Spleen (tissue), 11 donors: Measurements from ENCODE around the gene NDST3. TPM values are rescaled to one million over a fixed set of nuclear protein-coding genes. Genes with fewer than 3 reads are reported as not detected.
A peak's percentile ranks its signal among the peaks of the same experiment; 100 is the strongest.

ENCODE experiments used
- DNase-seq: peaks from one replicate; pipeline ENCODE4 v3.0.0-alpha.2; 2020
- H3K27ac ChIP-seq, 8 donors: fragments of 200-600 bp; sonication (generic) in 7 of 8; 1 replicate in 4 of 8; 2 replicates in 4 of 8; pipeline versions ENCODE4 v1.5.0 to v1.8.0; 2016 to 2021; ENCODE audit warnings: inconsistent platforms in 4 of 8, mild to moderate bottlenecking in 4 of 8, moderate library complexity in 1 of 8
- H3K27me3 ChIP-seq, 7 donors: fragments of 200-600 bp; sonication (generic) in 6 of 7; replicated peaks in 1 of 7; 1 replicate in 4 of 7; 2 replicates in 3 of 7; pipeline versions ENCODE4 v1.5.0 to v1.8.0; 2016 to 2021; ENCODE audit warnings: inconsistent platforms in 3 of 7, mild to moderate bottlenecking in 1 of 7
- H3K36me3 ChIP-seq, 6 donors: fragments of 200-600 bp; sonication (generic) in 5 of 6; 1 replicate in 4 of 6; 2 replicates in 2 of 6; pipeline versions ENCODE4 v1.5.0 to v1.8.0; 2016 to 2021; ENCODE audit warnings: inconsistent platforms in 2 of 6
- H3K4me1 ChIP-seq, 6 donors: fragments of 200-600 bp; sonication (generic) in 5 of 6; 1 replicate in 3 of 6; 2 replicates in 3 of 6; pipeline versions ENCODE4 v1.5.0 to v1.8.0; 2016 to 2021; ENCODE audit warnings: inconsistent platforms in 3 of 6
- H3K4me3 ChIP-seq, 8 donors: fragments of 200-600 bp; sonication (generic) in 7 of 8; 1 replicate in 4 of 8; 2 replicates in 4 of 8; pipeline versions ENCODE4 v1.5.0 to v1.8.0; 2016 to 2021; ENCODE audit warnings: inconsistent platforms in 4 of 8, mild to moderate bottlenecking in 4 of 8, moderate library complexity in 2 of 8
- H3K9me3 ChIP-seq, 8 donors: fragments of 200-600 bp; sonication (generic) in 7 of 8; 1 replicate in 4 of 8; 2 replicates in 4 of 8; pipeline versions ENCODE4 v1.5.0 to v1.8.0; 2016 to 2021; ENCODE audit warnings: inconsistent platforms in 4 of 8
- CTCF ChIP-seq, 11 experiments: fragments of 200-600 bp in 7 of 11; fragments of 450-650 bp in 4 of 11; sonication (generic) in 4 of 11; IDR thresholded peaks in 8 of 11; conservative IDR thresholded peaks in 3 of 11; 1 replicate in 7 of 11; 2 replicates in 4 of 11; pipeline versions ENCODE4 v1.4.0 to v1.8.0; 2016 to 2021; ENCODE audit warnings: antibody characterized with exemption in 11 of 11, inconsistent platforms in 4 of 11, mild to moderate bottlenecking in 1 of 11
- POLR2A ChIP-seq, 3 donors: fragments of 450-650 bp; IDR thresholded peaks; one replicate each; pipeline ENCODE4 v1.5.1; 2017; ENCODE audit warnings: antibody characterized with exemption in 3 of 3, mild to moderate bottlenecking in 1 of 3
- POLR2AphosphoS5 ChIP-seq, 3 donors: sonication (generic); formaldehyde crosslinking; IDR thresholded peaks; one replicate each; pipeline ENCODE4 v1.5.1; 2017; ENCODE audit warnings: antibody characterized with exemption in 3 of 3
- WGBS, 5 donors: extraction: QIAGEN DNeasy Blood & Tissue Kit in 3 of 5; methylation state at CpG; one replicate each; pipeline versions ENCODE4 v1.1.5 to v1.1.7; 2013 to 2018; 5-methylcytosine and 5-hydroxymethylcytosine counted together
- intact Hi-C: fragments of 100-400 bp; cut with DNase I; formaldehyde crosslinking; loops from one replicate; pipeline ENCODE4 v1.15.0; 2023; ENCODE audit warnings: low total_unique reads
- polyA plus RNA-seq, 3 donors: library from polyadenylated mRNA; stranded (reverse); fragments of 200-250 nt; gene quantifications; one replicate each; pipeline ENCODE4 v1.2.1, GENCODE V29; 2013
- total RNA-seq, 7 donors: library from RNA; depleted of rRNA in 3 of 7; stranded (reverse); fragments of >200 nt in 3 of 7; fragmentation: NEBNext Ultra II Directional in 4 of 7; extraction: Animal tissue kit (Norgen Biotek cat#: 25700) in 4 of 7; gene quantifications; one replicate each; pipeline versions ENCODE4 v1.1.0 to v1.2.1, GENCODE V29; 2016 to 2021
- donor health status: healthy with polysubstance abuse.
- donor health status: DM: no; HTN: no; CAD: no; lungs with moderate emphysema.
- donor health status: DM: no; HTN: no; CAD: no.
- donor health status: Bipolar disorder and iron deficiency.
- donor health status: healthy.
- donor health status: DM: no; HTN: no; CAD: no.
- donor health status: DM: yes; HTN: yes; CAD: no.

Gene NDST3
- total and polyA plus RNA-seq, 10 donors = 0.24 to 21.9 (median 5.7) TPM

DNA sequence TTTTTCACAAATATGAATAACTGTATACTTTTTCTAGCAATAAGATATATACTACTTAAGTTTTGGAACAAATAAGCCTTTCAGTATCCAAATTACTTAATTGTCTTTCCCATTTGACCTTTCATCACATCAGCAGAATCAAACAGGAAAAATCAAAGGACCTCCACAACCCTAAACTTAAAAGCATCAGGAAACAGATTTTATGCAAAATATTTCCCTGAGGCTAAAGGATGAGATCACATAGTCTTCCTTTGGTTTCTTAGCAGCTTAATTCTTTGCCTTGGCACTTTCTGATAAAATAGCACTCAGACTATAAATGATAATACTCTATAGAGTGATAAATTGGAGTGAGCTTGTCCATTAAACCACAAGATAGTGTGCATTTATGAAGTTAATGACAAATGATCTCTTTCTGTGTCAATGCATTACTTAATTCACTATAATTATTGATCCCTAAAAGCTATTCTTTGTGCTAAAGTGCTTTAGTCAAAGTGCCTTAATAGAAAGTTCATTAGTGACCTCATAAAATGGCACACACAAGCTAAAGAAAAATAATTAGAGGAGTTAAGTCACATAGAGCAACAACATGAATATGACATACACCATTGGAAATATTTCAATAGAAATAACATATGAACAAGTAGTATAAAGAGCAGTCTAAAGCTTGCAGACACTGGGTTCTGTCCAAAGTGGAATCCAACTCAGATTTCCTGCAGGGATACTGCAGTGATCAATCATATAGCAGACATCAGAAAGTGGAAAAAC, 15.7 kb upstream of the NDST3 start:
- Histone ChIP-seq H3K36me3 (no peaks in the 10 kb centered on the region), H3K9me3 (no peaks in the 10 kb centered on the region), H3K27me3 (no peaks in the 10 kb centered on the region), H3K4me3 (no peak overlapping the region), H3K4me1 (no peaks in the 10 kb centered on the region), H3K27ac (no peak overlapping the region)
- DNase-seq = no peak
- intact Hi-C loops = no loop called here
- no peak for TF ChIP-seq POLR2A (IDR thresholded peaks at IDR 0.05)
- TF ChIP-seq CTCF (IDR thresholded peaks at IDR 0.05 in 8 of 11, conservative IDR thresholded peaks at IDR 0.05 in 3 of 11) = no peak
- no peak for TF ChIP-seq POLR2AphosphoS5 (IDR thresholded peaks at IDR 0.05)

GRCh38 chr4:118026806-118027205, 7.5 kb upstream of the NDST3 start:
- Histone ChIP-seq H3K36me3 (no peaks in the 10 kb centered on the region), H3K9me3 (no peaks in the 10 kb centered on the region), H3K27me3 (peaks cover 0 to 20% (median 4%) of the 10 kb centered on the region in 7 donors), H3K27ac (no peak overlapping the region), H3K4me3 (no peak overlapping the region), H3K4me1 (no peaks in the 10 kb centered on the region)
- WGBS, 5 donors = 68 to 81% (median 69%) methylated on average over 1 of the region's 1 CpG
- TF ChIP-seq POLR2AphosphoS5 (IDR thresholded peaks at IDR 0.05) (no peak), CTCF (IDR thresholded peaks at IDR 0.05 in 8 of 11, conservative IDR thresholded peaks at IDR 0.05 in 3 of 11) (no peak), POLR2A (IDR thresholded peaks at IDR 0.05) (no peak)
- intact Hi-C loops = no loop called here
- no peak for DNase-seq

- intact Hi-C loops = no loop called here
- Histone ChIP-seq H3K27ac (no peak overlapping the region), H3K36me3 (no peaks in the 10 kb centered on the region), H3K27me3 (peaks cover 0 to 44% (median 25%) of the 10 kb centered on the region in 7 donors), H3K4me3 (no peak overlapping the region), H3K4me1 (peaks cover 0 to 16% (median 8%) of the 10 kb centered on the region in 6 donors), H3K9me3 (no peaks in the 10 kb centered on the region)
- 52 to 62% (median 60%) methylated on average over 1 of the region's 1 CpG for WGBS, 5 donors
- TF ChIP-seq POLR2A (IDR thresholded peaks at IDR 0.05) = no peak
- TF ChIP-seq CTCF (IDR thresholded peaks at IDR 0.05 in 8 of 11, conservative IDR thresholded peaks at IDR 0.05 in 3 of 11) = no peak
- TF ChIP-seq POLR2AphosphoS5 (IDR thresholded peaks at IDR 0.05) = no peak
- no peak for DNase-seq
Measured at GRCh38 chr4:118029224-118029623, 5.1 kb upstream of the NDST3 start.

DNA sequence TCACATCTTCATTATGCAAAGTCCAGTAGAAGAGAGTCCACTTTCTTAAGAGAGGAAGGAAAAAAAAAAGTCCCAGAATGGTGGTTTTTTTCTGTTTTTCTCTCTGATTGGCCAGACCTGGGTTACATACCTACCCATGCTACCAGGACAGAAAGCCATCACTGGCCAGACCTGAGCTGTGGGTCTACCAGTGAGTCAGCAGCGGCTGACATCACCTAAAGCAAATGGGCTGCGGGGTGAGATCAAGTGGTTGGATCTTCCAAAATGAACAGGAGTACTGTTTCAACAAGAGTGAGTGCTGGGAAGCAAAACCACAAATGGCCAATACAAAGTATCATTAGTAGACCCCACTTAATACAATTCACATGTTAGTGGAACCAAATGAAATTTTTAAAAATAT, 1.6 kb upstream of the NDST3 start:
- Histone ChIP-seq H3K4me3 (peak overlapping the region in 6 of 8 donors; percentile 35 to 70 (median 44)), H3K9me3 (no peaks in the 10 kb centered on the region), H3K27me3 (peaks cover 0 to 68% (median 25%) of the 10 kb centered on the region in 7 donors), H3K36me3 (no peaks in the 10 kb centered on the region), H3K4me1 (peaks cover 2 to 19% (median 8%) of the 10 kb centered on the region in 6 donors), H3K27ac (no peak overlapping the region)
- WGBS, 5 donors = 77 to 93% (median 85%) methylated on average over 2 of the region's 2 CpGs
- intact Hi-C loops = no loop called here
- no peak for DNase-seq
- no peak for TF ChIP-seq POLR2AphosphoS5 (IDR thresholded peaks at IDR 0.05)
- TF ChIP-seq CTCF (IDR thresholded peaks at IDR 0.05 in 8 of 11, conservative IDR thresholded peaks at IDR 0.05 in 3 of 11) = no peak
- TF ChIP-seq POLR2A (IDR thresholded peaks at IDR 0.05) = no peak
